Non-pigmented ciliary epithelial cell (primary cell): ENCODE measurements around the gene MTARC2.

Experiments used
- DNase-seq: peaks from one replicate; pipeline ENCODE4 v3.0.0-alpha.2; 2010; ENCODE audit warnings: low read depth

MTARC2 gene

GRCh38 chr1:220769205-220769604 is 21.1 kb downstream of the MTARC2 start:
- no peak for DNase-seq

- no peak for DNase-seq
Measured at GRCh38 chr1:220770245-220770913, 22.3 kb downstream of the MTARC2 start.

GRCh38 chr1:220772846-220773245 is 24.7 kb downstream of the MTARC2 start:
- no peak for DNase-seq

GRCh38 chr1:220775240-220775853 is 27.2 kb downstream of the MTARC2 start:
- no peak for DNase-seq

- DNase-seq: no peak
Measured at GRCh38 chr1:220776254-220776653, 28.1 kb downstream of the MTARC2 start.

- peak; percentile 18 for DNase-seq
Measured at GRCh38 chr1:220776720-220777326, 28.7 kb downstream of the MTARC2 start.

- DNase-seq: no peak
Measured at GRCh38 chr1:220783453-220783852, 35.3 kb downstream of the MTARC2 start.

- DNase-seq: no peak
Measured at GRCh38 chr1:220784751-220785150, 36.6 kb downstream of the MTARC2 start.

- DNase-seq: no peak
Measured at GRCh38 chr1:220785166-220786056, 37.3 kb downstream of the MTARC2 start.

- DNase-seq: no peak
Measured at GRCh38 chr1:220786057-220786336, 37.9 kb downstream of the MTARC2 start.

- DNase-seq: no peak
Measured at GRCh38 chr1:220786337-220787068, 38.4 kb downstream of the MTARC2 start, which contains the start of gene MTARC1. TSS of gene MTARC1 (plus strand) at chr1:220786913. CDS start at chr1:220786945, 32 bp downstream.

- DNase-seq: no peak
Measured at GRCh38 chr1:220787069-220787619, 39.0 kb downstream of the MTARC2 start.

GRCh38 chr1:220788900-220789299 is 40.8 kb downstream of the MTARC2 start:
- DNase-seq: no peak

- no peak for DNase-seq
Measured at GRCh38 chr1:220789532-220790147, 41.5 kb downstream of the MTARC2 start.

- DNase-seq: no peak
Measured at GRCh38 chr1:220791285-220791684, 43.2 kb downstream of the MTARC2 start.

- DNase-seq: no peak
Measured at GRCh38 chr1:220791956-220792355, 43.8 kb downstream of the MTARC2 start.

GRCh38 chr1:220796530-220796929 is 48.4 kb downstream of the MTARC2 start:
- no peak for DNase-seq

GRCh38 chr1:220797044-220797443 is 48.9 kb downstream of the MTARC2 start:
- no peak for DNase-seq

GRCh38 chr1:220797553-220797952 is 49.4 kb downstream of the MTARC2 start:
- DNase-seq: no peak

- DNase-seq: no peak
Measured at GRCh38 chr1:220798338-220798737, 50.2 kb downstream of the MTARC2 start.

GRCh38 chr1:220800262-220800661 is 52.1 kb downstream of the MTARC2 start:
- DNase-seq: no peak
